A549 treated with AZD9567 at 1 μM for 4 hours (cell line): ENCODE data around the gene SIRPD. TPM values are rescaled to one million over a fixed set of nuclear protein-coding genes. Genes with fewer than 3 reads are reported as not detected.

Source experiments
- total RNA-seq: library from RNA; stranded (reverse); fragments of 200-300 nt; extraction: Qiagen RNA extraction; gene quantifications from 5 replicates; pipeline ENCODE4 v1.2.3, GENCODE V29; 2022; ENCODE audit not compliant: insufficient read depth

The SIRPD gene
- total RNA-seq: not detected in 5 replicates

DNA sequence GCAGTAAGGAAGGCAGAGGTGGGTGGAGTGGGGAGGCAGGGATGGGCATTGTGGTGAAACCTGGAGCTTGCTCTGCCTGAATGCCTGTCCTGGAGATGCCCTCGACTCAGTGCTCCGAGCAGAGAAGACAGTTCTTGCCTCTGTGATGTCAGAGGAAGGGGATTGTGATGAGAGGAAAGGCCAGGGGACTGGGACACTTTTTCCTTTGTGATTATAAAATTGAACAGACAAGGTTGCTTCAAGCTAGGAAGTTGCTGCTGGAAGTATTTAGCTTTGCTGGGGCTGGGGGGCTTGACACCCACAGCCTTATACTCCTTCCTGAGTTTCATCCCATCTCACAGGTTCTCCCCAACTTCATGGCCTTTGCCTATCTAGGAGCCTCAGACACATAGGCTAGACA lies at the start of gene SIRPD:
SIRPD (minus strand) TSS at position 101 of the 400 bp plus-strand sequence; CDS start at position 49, 52 bp downstream.

DNA sequence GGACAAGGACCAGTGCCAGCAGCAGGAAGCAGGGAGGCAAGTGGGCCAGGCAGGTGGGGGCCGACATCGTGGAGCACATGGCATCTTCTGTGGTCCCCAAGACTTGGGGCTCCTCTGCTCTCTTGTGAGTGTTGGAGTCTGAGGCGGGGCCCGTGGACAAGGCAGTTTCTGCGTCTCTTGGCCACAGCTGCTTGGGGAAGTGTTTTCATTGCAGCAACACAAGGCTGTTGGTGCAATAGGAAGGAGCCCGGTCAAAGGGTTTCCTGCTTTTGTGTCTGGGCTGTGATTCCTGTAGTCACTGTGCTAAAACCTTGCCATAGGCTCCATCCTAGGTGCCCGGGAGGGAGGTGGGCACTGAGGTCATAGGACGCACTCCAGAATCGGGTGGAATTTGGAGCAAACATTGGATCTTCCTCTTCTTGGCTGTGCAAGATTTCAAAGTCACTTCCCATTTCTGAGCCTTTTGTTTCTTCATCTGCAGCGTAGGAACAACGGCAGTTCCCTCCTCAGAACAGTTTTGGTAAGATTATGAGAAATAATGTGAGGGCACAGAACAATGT lies 66.1 kb downstream of the SIRPD start, which contains the start of gene SIRPB2:
SIRPB2 (minus strand) TSS at position 140 of the 560 bp plus-strand sequence; CDS start at position 79, 61 bp downstream.

Other genes with a start within 250 kb of the SIRPD start
- gene SDCBP2, start 228.6 kb downstream of the SIRPD start, total RNA-seq: 1.5 to 2.1 TPM (median 1.7 TPM) in 5 replicates
- gene FKBP1A, start 164.7 kb downstream of the SIRPD start, total RNA-seq: 505 to 618 TPM (median 515 TPM) in 5 replicates
- 114 to 129 TPM (median 116 TPM) in 5 replicates for gene NSFL1C, start 90.9 kb downstream of the SIRPD start, total RNA-seq
- gene SIRPB2, start 66.3 kb downstream of the SIRPD start, total RNA-seq: not detected in 5 replicates
- gene SIRPB1, start 62.3 kb upstream of the SIRPD start, total RNA-seq: 0.29 to 0.49 TPM (median 0.43 TPM) in 4 of 5 replicates, not detected in the other
- gene SIRPG, start 100.1 kb upstream of the SIRPD start, total RNA-seq: not detected in 5 replicates